CD14-positive monocyte (primary cell): ENCODE data around the gene TXNDC17. TPM values are rescaled to one million over a fixed set of nuclear protein-coding genes. Genes with fewer than 3 reads are reported as not detected.

Source experiments
- DNase-seq, 3 donors: peaks; one replicate each; pipeline ENCODE4 v3.0.0-alpha.2; 2011 to 2022
- H2AFZ ChIP-seq: 2 replicates; pipeline ENCODE4 v1.6.0; 2012; ENCODE audit warnings: mild to moderate bottlenecking, low read depth, low read length, inconsistent platforms; ENCODE audit not compliant: insufficient read depth, poor library complexity, severe bottlenecking
- H3K27ac ChIP-seq, 2 donors: 1 replicate in 1 of 2; 2 replicates in 1 of 2; pipeline ENCODE4 v1.5.1; 2012 to 2013; ENCODE audit warnings: low read length in 2 of 2, control low read depth in 1 of 2, inconsistent platforms in 1 of 2, low read depth in 1 of 2, mild to moderate bottlenecking in 1 of 2
- H3K27me3 ChIP-seq, 2 donors: one replicate each; pipeline versions ENCODE4 v1.6.0 to v1.6.1; 2011 to 2013; ENCODE audit warnings: low read length in 2 of 2; ENCODE audit not compliant: control insufficient read depth in 2 of 2, insufficient read depth in 2 of 2
- H3K36me3 ChIP-seq, 2 donors: replicated peaks in 1 of 2; 1 replicate in 1 of 2; 2 replicates in 1 of 2; pipeline versions ENCODE4 v1.5.1 to v1.6.1; 2012 to 2013; ENCODE audit warnings: low read length in 2 of 2, control low read depth in 1 of 2, inconsistent platforms in 1 of 2, mild to moderate bottlenecking in 1 of 2; ENCODE audit not compliant: insufficient read depth in 2 of 2, control insufficient read depth in 1 of 2
- H3K4me1 ChIP-seq, 2 donors: 1 replicate in 1 of 2; 2 replicates in 1 of 2; pipeline versions ENCODE4 v1.5.1 to v1.6.1; 2012 to 2013; ENCODE audit warnings: low read length in 2 of 2, control low read depth in 1 of 2, inconsistent platforms in 1 of 2, mild to moderate bottlenecking in 1 of 2, moderate library complexity in 1 of 2; ENCODE audit not compliant: insufficient read depth in 2 of 2, control insufficient read depth in 1 of 2
- H3K4me2 ChIP-seq: replicated peaks from 2 replicates; pipeline ENCODE3; 2012; ENCODE audit warnings: low read length, moderate library complexity, mild to moderate bottlenecking; ENCODE audit not compliant: poor library complexity, severe bottlenecking; ENCODE audit errors: extremely low read depth
- H3K4me3 ChIP-seq, 3 experiments: fragments of 200-600 bp in 1 of 3; sonication (generic) in 1 of 3; replicated peaks in 1 of 3; 1 replicate in 2 of 3; 2 replicates in 1 of 3; pipeline ENCODE4 v1.5.1; 2011 to 2013; ENCODE audit warnings: low read length in 3 of 3, mild to moderate bottlenecking in 3 of 3, control low read depth in 2 of 3, low read depth in 2 of 3, inconsistent platforms in 1 of 3, moderate library complexity in 1 of 3
- H3K79me2 ChIP-seq: 2 replicates; pipeline ENCODE4 v1.6.0; 2012; ENCODE audit warnings: mild to moderate bottlenecking, control low read depth, inconsistent platforms, low read length, moderate library complexity; ENCODE audit not compliant: insufficient read depth
- H3K9ac ChIP-seq: 2 replicates; pipeline ENCODE4 v1.6.0; 2017; ENCODE audit warnings: low read length, mild to moderate bottlenecking; ENCODE audit not compliant: insufficient read depth, poor library complexity, severe bottlenecking
- H3K9me3 ChIP-seq, 2 donors: replicated peaks in 1 of 2; 1 replicate in 1 of 2; 2 replicates in 1 of 2; pipeline versions ENCODE4 v1.5.1 to v1.6.1; 2012 to 2013; ENCODE audit warnings: low read length in 2 of 2, control low read depth in 1 of 2; ENCODE audit not compliant: control insufficient read depth in 1 of 2, insufficient read depth in 1 of 2
- H4K20me1 ChIP-seq: 2 replicates; pipeline ENCODE4 v1.6.0; 2012; ENCODE audit warnings: mild to moderate bottlenecking, low read length, control low read depth, moderate library complexity; ENCODE audit not compliant: insufficient read depth
- H3K27ac Mint-ChIP-seq, 7 donors: one replicate each; pipeline ENCODE4 v1.8.0; 2020; ENCODE audit warnings: mild to moderate bottlenecking in 7 of 7, mixed read lengths in 7 of 7, moderate library complexity in 6 of 7, inconsistent platforms in 2 of 7
- H3K27me3 Mint-ChIP-seq, 3 donors: one replicate each; pipeline ENCODE4 v1.8.0; 2021 to 2022; ENCODE audit warnings: low read depth in 3 of 3, mild to moderate bottlenecking in 3 of 3, mixed read lengths in 3 of 3, moderate library complexity in 3 of 3, inconsistent platforms in 1 of 3
- H3K36me3 Mint-ChIP-seq, 2 donors: one replicate each; pipeline ENCODE4 v1.8.0; 2020; ENCODE audit warnings: mixed read lengths in 2 of 2, inconsistent platforms in 1 of 2, mild to moderate bottlenecking in 1 of 2
- H3K4me1 Mint-ChIP-seq: one replicate; pipeline ENCODE4 v1.8.0; 2020; ENCODE audit warnings: mild to moderate bottlenecking, mixed read lengths
- H3K4me3 Mint-ChIP-seq, 2 donors: one replicate each; pipeline ENCODE4 v1.8.0; 2020; ENCODE audit warnings: mild to moderate bottlenecking in 2 of 2, mixed read lengths in 2 of 2, moderate library complexity in 1 of 2
- H3K9me3 Mint-ChIP-seq, 7 donors: one replicate each; pipeline ENCODE4 v1.8.0; 2020 to 2022; ENCODE audit warnings: mixed read lengths in 7 of 7, mild to moderate bottlenecking in 6 of 7, moderate library complexity in 6 of 7, inconsistent platforms in 2 of 7
- CTCF ChIP-seq: fragments of 200-600 bp; IDR thresholded peaks from one replicate; pipeline ENCODE4 v1.8.0; 2022; ENCODE audit warnings: antibody characterized with exemption, mild to moderate bottlenecking
- WGBS: methylation state at CpG from one replicate; pipeline ENCODE4 v1.1.5; 2013; ENCODE audit warnings: missing lambda C conversion rate; ENCODE audit not compliant: insufficient coverage; 5-methylcytosine and 5-hydroxymethylcytosine counted together
- intact Hi-C, 2 donors: fragments of 100-400 bp; cut with micrococcal nuclease; formaldehyde crosslinking; loops; one replicate each; pipeline versions ENCODE4 v1.15.0 to v1.15.1; 2023
- polyA plus RNA-seq, 3 donors: library from polyadenylated mRNA; depleted of rRNA in 1 of 3; unstranded in 2 of 3; stranded (reverse) in 1 of 3; fragments of 300-500 nt in 2 of 3; fragments of >200 nt in 1 of 3; fragmentation: Illumina TruSeq in 2 of 3; gene quantifications; 1 replicate in 2 of 3; 2 replicates in 1 of 3; pipeline ENCODE4 v1.2.3, GENCODE V29; 2012 to 2021

The TXNDC17 gene
- polyA plus RNA-seq, 3 donors: 88.8 to 357 (median 319) TPM

- Mint-ChIP-seq H3K4me1 (peaks cover 27% of the 10 kb centered on the region), H3K27ac (peak overlapping the region in 2 of 7 donors; percentile 19 to 58), H3K27me3 (peaks cover 0 to 11% (median 3%) of the 10 kb centered on the region in 3 donors), H3K9me3 (no peaks in the 10 kb centered on the region), H3K36me3 (peaks cover 26 to 42% of the 10 kb centered on the region in 2 donors), H3K4me3 (no peak overlapping the region)
- Histone ChIP-seq H3K27ac (no peak overlapping the region), H3K9ac (no peak overlapping the region), H3K4me1 (peaks cover 20 to 27% of the 10 kb centered on the region in 2 donors), H3K4me3 (no peak overlapping the region), H3K36me3 (peaks cover 11 to 28% of the 10 kb centered on the region in 2 donors), H2AFZ (no peak overlapping the region), H4K20me1 (peaks cover 6% of the 10 kb centered on the region), H3K9me3 (no peaks in the 10 kb centered on the region), H3K27me3 (no peaks in the 10 kb centered on the region), H3K4me2 (no peak overlapping the region), H3K79me2 (peaks cover 17% of the 10 kb centered on the region)
- intact Hi-C loops: no loop called here
- no peak for DNase-seq
- WGBS: 96% methylated on average over 15 of the region's 17 CpGs
- no peak for TF ChIP-seq CTCF
These were observed 4.0 kb upstream of the TXNDC17 start for GRCh38 chr17:6636616-6637457.

- H3K4me3 ChIP-seq: no peak overlapping the region
These were observed 3.4 kb upstream of the TXNDC17 start for GRCh38 chr17:6637458-6637840.

More at GRCh38 chr17:6637458-6637840, 3.4 kb upstream of the TXNDC17 start:
- no peaks in the 10 kb centered on the region for H3K27me3 ChIP-seq
- Mint-ChIP-seq H3K36me3 (peaks cover 23 to 36% of the 10 kb centered on the region in 2 donors), H3K4me3 (no peak overlapping the region), H3K27me3 (peaks cover 0 to 11% (median 3%) of the 10 kb centered on the region in 3 donors), H3K27ac (no peak overlapping the region), H3K9me3 (no peaks in the 10 kb centered on the region), H3K4me1 (peaks cover 33% of the 10 kb centered on the region)
- WGBS: 93% methylated on average over 6 of the region's 6 CpGs
- H3K4me1 ChIP-seq: peaks cover 21 to 33% of the 10 kb centered on the region in 2 donors
- peaks cover 6% of the 10 kb centered on the region for H4K20me1 ChIP-seq
- peaks cover 11 to 22% of the 10 kb centered on the region in 2 donors for H3K36me3 ChIP-seq
- H3K27ac ChIP-seq: no peak overlapping the region
- no peaks in the 10 kb centered on the region for H3K9me3 ChIP-seq
- H3K4me2 ChIP-seq: no peak overlapping the region
- no peak for TF ChIP-seq CTCF
- H3K79me2 ChIP-seq: peaks cover 23% of the 10 kb centered on the region
- no peak for DNase-seq
- intact Hi-C loops: no loop called here
- no peak overlapping the region for H2AFZ ChIP-seq
- H3K9ac ChIP-seq: no peak overlapping the region
